ENCODE results near the gene NOP16. TPM values are rescaled to one million over a fixed set of nuclear protein-coding genes. Genes with fewer than 3 reads are reported as not detected.

The NOP16 gene, protein sequence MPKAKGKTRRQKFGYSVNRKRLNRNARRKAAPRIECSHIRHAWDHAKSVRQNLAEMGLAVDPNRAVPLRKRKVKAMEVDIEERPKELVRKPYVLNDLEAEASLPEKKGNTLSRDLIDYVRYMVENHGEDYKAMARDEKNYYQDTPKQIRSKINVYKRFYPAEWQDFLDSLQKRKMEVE
- 13.3 and 15.2 TPM in 2 replicates for total RNA-seq (2014; rRNA removed; shearing (Covaris generic))
- 68.4 and 68.7 TPM in 2 replicates for polyA plus RNA-seq (2016; fragmentation: Nextera tagmentation; extraction: Ambion mirVana)

- Histone ChIP-seq H3K36me3 (ENCODE audit: low read depth) (peaks cover 18% of the 10 kb centered on the region; the same call in 1 of the 2 replicates), H2AFZ (peak within 1 kb of the TSS; percentile 99), H3K9me3 (ENCODE audit: low read depth) (no peaks in the 10 kb centered on the region), H3K4me3 (peak within 1 kb of the TSS; percentile 100), H3K27me3 (replicated peaks; ENCODE audit: insufficient read depth) (no peaks in the 10 kb centered on the region), H3F3A (ENCODE audit: insufficient read depth) (peaks cover 13% of the 10 kb centered on the region), H4K20me1 (ENCODE audit: insufficient read depth) (no peaks in the 10 kb centered on the region), H3K79me2 (ENCODE audit: insufficient read depth) (peaks cover 61% of the 10 kb centered on the region), H3K4me1 (ENCODE audit: insufficient read depth) (peaks cover 20% of the 10 kb centered on the region; the same call in 1 of the 2 replicates), H3K4me2 (ENCODE audit: unreplicated experiment) (peak within 1 kb of the TSS; percentile 95), H3K9me2 (ENCODE audit: insufficient read depth) (no peaks in the 10 kb centered on the region), H3K9ac (peak within 1 kb of the TSS; percentile 96), H3K27ac (peak within 1 kb of the TSS; percentile 93)
- in situ Hi-C loops (cut with MboI), result no loop called here
- TF ChIP-seq EZH2 (IDR thresholded peaks at IDR 0.05; ENCODE audit: insufficient read depth, poor library complexity, severe bottlenecking) (no peak), EZH2phosphoT487 (IDR thresholded peaks at IDR 0.05; ENCODE audit: insufficient read depth, low read depth) (no peak)
- WGBS, 2 experiments (ENCODE audit: low coverage in 1 of 2, low lambda C conversion rate in 2 of 2, missing lambda C conversion rate in 2 of 2), result 1 to 2% methylated on average over 44 to 47 of the region's 47 CpGs
- DNase-seq, result peak; percentile 100
Measured at GRCh38 chr5:176388444-176389134, at the start of gene NOP16, which contains the start of gene HIGD2A. Gene NOP16 (minus strand): TSS chr5:176388598. CDS start chr5:176388539, 59 bp downstream. Gene HIGD2A (plus strand): TSS chr5:176388751. CDS start chr5:176388820, 69 bp downstream.

GRCh38 chr5:176436656-176437055, 48.3 kb upstream of the NOP16 start:
- Histone ChIP-seq H2AFZ (peak overlapping the region; percentile 70), H3K27me3 (replicated peaks; ENCODE audit: insufficient read depth) (no peaks in the 10 kb centered on the region), H3K4me2 (ENCODE audit: unreplicated experiment) (peak overlapping the region; percentile 52), H3K9me3 (ENCODE audit: low read depth) (no peaks in the 10 kb centered on the region), H3K9me2 (ENCODE audit: insufficient read depth) (no peaks in the 10 kb centered on the region), H3K79me2 (ENCODE audit: insufficient read depth) (no peaks in the 10 kb centered on the region), H4K20me1 (ENCODE audit: insufficient read depth) (no peaks in the 10 kb centered on the region), H3K9ac (peak overlapping the region; percentile 31; the same call in 1 of the 2 replicates), H3K27ac (no peak overlapping the region), H3K4me3 (peak overlapping the region; percentile 43), H3F3A (ENCODE audit: insufficient read depth) (peaks cover 4% of the 10 kb centered on the region; the same call in 1 of the 2 replicates), H3K36me3 (ENCODE audit: low read depth) (no peaks in the 10 kb centered on the region), H3K4me1 (ENCODE audit: insufficient read depth) (peaks cover 11% of the 10 kb centered on the region)
- no peak for TF ChIP-seq EZH2phosphoT487 (IDR thresholded peaks at IDR 0.05; ENCODE audit: insufficient read depth, low read depth)
- TF ChIP-seq EZH2 (IDR thresholded peaks at IDR 0.05; ENCODE audit: insufficient read depth, poor library complexity, severe bottlenecking), result no peak
- peak; percentile 72 for DNase-seq
- WGBS, 2 experiments (ENCODE audit: low coverage in 1 of 2, low lambda C conversion rate in 2 of 2, missing lambda C conversion rate in 2 of 2), result 28 to 35% methylated on average over 5 of the region's 5 CpGs
- in situ Hi-C loops (cut with MboI), result no loop called here

GRCh38 chr5:176432707-176433106, 44.3 kb upstream of the NOP16 start:
- no peaks in the 10 kb centered on the region for H3K79me2 ChIP-seq (ENCODE audit: insufficient read depth)
- WGBS, 2 experiments (ENCODE audit: low coverage in 1 of 2, low lambda C conversion rate in 2 of 2, missing lambda C conversion rate in 2 of 2), result 83 to 86% methylated on average over 5 of the region's 5 CpGs
- no peaks in the 10 kb centered on the region for H4K20me1 ChIP-seq (ENCODE audit: insufficient read depth)
- no peaks in the 10 kb centered on the region for H3K9me3 ChIP-seq (ENCODE audit: low read depth)
- no peaks in the 10 kb centered on the region for H3K9me2 ChIP-seq (ENCODE audit: insufficient read depth)
- TF ChIP-seq EZH2phosphoT487 (IDR thresholded peaks at IDR 0.05; ENCODE audit: insufficient read depth, low read depth), result no peak
- TF ChIP-seq EZH2 (IDR thresholded peaks at IDR 0.05; ENCODE audit: insufficient read depth, poor library complexity, severe bottlenecking), result no peak
- H3K4me2 ChIP-seq (ENCODE audit: unreplicated experiment), result no peak overlapping the region
- DNase-seq, result no peak
- no peak overlapping the region for H3K27ac ChIP-seq
- in situ Hi-C loops (cut with MboI), result no loop called here
- no peaks in the 10 kb centered on the region for H3K36me3 ChIP-seq (ENCODE audit: low read depth)
- H2AFZ ChIP-seq, result no peak overlapping the region
- H3K27me3 ChIP-seq (replicated peaks; ENCODE audit: insufficient read depth), result no peaks in the 10 kb centered on the region
- H3K9ac ChIP-seq, result no peak overlapping the region
- no peak overlapping the region for H3K4me3 ChIP-seq
- H3F3A ChIP-seq (ENCODE audit: insufficient read depth), result peaks cover 4% of the 10 kb centered on the region; the same call in 1 of the 2 replicates
- H3K4me1 ChIP-seq (ENCODE audit: insufficient read depth), result peaks cover 11% of the 10 kb centered on the region

GRCh38 chr5:176429972-176430371, 41.6 kb upstream of the NOP16 start:
- Histone ChIP-seq H3K9ac (no peak overlapping the region), H3K27ac (no peak overlapping the region), H3K4me3 (no peak overlapping the region), H3K36me3 (ENCODE audit: low read depth) (no peaks in the 10 kb centered on the region), H3K9me2 (ENCODE audit: insufficient read depth) (no peaks in the 10 kb centered on the region), H4K20me1 (ENCODE audit: insufficient read depth) (no peaks in the 10 kb centered on the region), H3F3A (ENCODE audit: insufficient read depth) (no peaks in the 10 kb centered on the region), H3K9me3 (ENCODE audit: low read depth) (no peaks in the 10 kb centered on the region), H3K27me3 (replicated peaks; ENCODE audit: insufficient read depth) (no peaks in the 10 kb centered on the region), H2AFZ (no peak overlapping the region), H3K79me2 (ENCODE audit: insufficient read depth) (no peaks in the 10 kb centered on the region), H3K4me1 (ENCODE audit: insufficient read depth) (no peaks in the 10 kb centered on the region), H3K4me2 (ENCODE audit: unreplicated experiment) (no peak overlapping the region)
- in situ Hi-C loops (cut with MboI), result no loop called here
- no peak for TF ChIP-seq EZH2 (IDR thresholded peaks at IDR 0.05; ENCODE audit: insufficient read depth, poor library complexity, severe bottlenecking)
- TF ChIP-seq EZH2phosphoT487 (IDR thresholded peaks at IDR 0.05; ENCODE audit: insufficient read depth, low read depth), result no peak
- no peak for DNase-seq
- WGBS, 2 experiments (ENCODE audit: low coverage in 1 of 2, low lambda C conversion rate in 2 of 2, missing lambda C conversion rate in 2 of 2), result 42 to 58% methylated on average over 4 of the region's 4 CpGs

Data from GM23248 (cell line).